GM18517 (cell line): Measurements from ENCODE around the gene CALD1.

Source experiments
- ATAC-seq: cut with Tn5 transposase; IDR thresholded peaks from one replicate; pipeline ENCODE4 v1.9.1; 2021; ENCODE audit warnings: mild to moderate bottlenecking, moderate library complexity; ENCODE audit not compliant: unreplicated experiment

The CALD1 gene

DNA sequence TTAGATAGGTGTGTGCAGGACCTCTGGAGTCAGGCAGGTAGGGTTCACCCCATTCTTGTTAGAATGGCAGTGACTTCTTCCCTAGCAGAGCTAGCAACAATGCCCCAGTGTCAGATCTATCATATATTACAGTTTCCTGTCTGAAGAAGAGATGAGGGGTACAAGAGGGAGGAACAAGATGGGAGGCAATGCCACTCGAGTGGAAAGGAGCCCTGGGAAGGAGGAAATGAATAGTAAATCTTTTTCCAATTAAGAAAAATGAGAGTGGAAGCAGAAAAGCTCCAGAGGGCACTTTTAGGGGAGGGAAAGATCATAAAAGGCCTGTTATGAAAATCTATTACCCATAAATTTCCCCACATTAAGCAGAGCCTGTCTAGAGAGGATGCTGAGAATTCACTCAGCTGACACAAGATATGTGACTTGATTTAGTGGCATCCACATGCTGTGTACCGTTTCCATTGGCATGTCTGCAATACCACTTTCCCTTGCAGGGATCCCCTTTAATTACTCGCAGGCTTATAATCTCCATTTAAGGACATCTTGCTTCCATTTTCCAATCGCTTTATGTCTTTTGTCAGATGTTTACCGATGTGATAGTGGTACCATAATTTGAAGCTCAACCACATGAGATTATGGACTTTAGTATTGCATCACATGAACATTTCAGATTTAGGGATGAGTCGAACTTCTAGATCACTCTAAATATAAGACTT lies 136.9 kb downstream of the CALD1 start:
- ATAC-seq = no peak

DNA sequence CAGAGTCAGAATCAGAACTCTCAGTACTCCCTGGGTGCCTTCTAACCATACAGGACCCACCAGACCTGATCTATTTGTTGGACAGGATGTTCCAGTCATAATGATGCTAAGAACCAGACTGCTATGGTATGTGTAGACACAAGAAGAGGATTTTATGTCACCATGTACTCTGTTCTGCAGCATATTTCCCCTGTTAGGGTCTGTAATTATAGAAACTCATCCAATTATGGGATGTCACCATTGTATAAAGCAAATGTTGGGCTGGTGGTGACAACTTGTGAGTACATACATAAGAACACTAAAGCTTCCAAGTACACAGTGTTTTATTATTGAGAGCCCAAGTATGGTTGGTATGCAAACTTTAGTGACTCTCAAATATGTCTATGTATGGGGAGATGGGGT lies 139.8 kb downstream of the CALD1 start:
- ATAC-seq = no peak

DNA sequence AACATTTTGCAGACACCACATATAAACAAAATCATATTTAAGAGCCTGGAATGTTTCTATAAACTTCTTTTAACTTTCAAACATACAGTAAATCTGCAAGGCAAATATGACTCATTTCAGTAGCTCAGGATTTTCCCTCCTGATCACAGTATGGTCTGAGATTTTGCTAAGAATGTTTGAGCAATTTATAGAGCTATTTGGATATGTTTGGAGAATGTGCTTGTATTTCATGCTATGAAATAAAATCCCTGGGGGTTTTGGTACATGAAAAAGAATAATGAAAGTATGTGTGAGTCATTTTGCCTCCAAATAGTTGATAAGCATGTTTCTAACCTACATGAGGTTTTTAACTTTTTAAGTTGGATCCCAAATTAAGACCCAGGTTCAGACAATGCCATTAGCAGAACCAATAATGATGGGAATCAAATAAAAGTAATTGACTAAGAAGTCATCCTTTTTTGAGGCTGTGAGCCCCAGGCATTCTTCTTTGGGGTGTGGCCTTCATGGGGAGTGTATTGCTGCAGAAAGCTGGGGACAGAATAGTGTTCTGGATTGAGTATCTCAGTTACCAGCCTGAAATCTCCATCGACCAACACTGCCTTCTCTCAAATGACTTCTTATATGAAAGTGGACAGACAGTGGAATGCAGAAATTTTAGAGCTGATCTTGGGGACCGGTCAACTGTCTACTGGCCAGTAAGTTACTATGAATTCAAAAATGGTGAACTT lies 140.8 kb downstream of the CALD1 start:
- ATAC-seq = no peak

DNA sequence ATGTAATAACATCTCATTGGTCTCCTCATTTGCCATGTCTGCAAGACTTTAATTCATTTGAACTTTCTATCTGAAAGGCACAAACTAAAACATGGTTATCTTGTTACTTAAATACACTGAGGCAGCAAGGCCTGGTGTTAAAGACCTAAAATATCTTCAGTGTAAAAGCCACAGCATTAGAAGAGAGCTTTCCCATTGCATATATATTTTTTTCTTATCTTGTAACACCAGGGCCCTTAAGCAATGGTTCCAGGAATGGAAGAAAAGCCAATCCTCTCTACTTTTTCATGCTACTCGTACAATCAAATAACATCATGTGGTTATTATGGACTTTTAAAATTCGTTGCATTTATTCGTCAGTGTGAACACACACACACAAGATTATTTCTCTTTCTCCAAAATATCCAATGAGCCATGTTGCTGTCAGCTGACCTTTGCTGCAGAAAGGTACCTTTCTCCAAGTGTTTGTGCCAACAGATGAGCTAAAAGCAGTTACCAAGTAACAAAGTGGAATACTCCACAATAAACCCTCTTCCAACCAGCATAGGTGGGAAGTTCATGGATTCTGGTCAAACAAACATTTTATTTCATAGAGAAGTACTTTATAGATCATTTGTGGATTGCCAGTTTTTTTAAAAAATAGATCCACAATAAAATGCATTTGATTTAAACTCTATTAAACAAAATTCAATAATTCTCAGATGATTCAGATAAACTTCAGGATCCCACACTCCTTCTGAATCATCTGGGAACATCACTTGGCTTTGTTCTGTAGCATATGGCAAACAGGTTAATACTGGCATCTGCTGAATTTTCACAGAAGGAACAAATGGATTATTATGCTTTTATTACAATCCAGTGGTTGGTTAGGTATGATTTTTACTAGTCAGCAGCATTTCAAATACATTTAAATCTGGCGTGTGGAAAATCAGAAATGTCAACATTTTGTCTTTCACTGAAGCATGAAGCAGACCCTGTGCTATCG lies 143.6 kb downstream of the CALD1 start:
- no peak for ATAC-seq

- ATAC-seq = no peak
These were observed 146.3 kb downstream of the CALD1 start for GRCh38 chr7:134925766-134926165.

DNA sequence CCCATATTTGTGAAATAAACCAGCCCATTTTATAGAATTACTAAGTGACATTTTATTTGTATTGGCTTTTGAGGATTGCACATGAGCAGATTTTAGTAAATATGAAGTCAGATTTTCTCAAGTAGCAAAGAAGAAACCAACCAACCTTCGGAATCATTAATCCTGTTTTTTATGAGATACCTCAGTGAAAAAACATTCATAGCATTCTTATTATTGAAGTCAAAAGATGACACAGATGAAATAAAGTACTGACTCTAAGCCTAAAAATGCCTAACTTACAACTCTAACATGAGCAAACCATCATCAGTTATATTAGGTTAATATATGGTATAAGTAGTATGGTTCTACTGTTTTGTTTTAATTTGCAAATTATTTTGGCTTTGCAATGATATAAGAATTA lies 147.0 kb downstream of the CALD1 start:
- ATAC-seq = no peak

DNA sequence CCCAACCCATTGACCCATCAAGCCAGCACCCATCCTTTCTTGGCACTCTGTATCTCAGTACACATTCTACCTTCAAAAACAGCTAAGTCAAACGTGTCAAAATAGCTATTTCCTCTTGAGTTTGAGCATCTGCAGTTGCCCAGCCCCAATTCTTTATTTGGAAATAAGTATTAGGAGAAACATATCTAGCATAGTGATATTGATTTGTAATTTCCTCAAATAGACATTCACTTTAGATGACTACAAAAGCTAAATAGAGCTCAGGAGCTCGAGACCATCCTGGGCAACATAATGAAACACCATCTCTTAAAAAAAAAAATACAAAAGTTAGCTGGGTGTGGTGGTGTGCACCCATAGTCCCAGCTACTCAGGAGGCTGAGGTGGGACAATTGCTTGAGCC lies 147.6 kb downstream of the CALD1 start:
- ATAC-seq = no peak

- ATAC-seq = no peak
These were observed 148.3 kb downstream of the CALD1 start for GRCh38 chr7:134927723-134928122.

- no peak for ATAC-seq
These were observed 149.1 kb downstream of the CALD1 start for GRCh38 chr7:134928554-134928953.

DNA sequence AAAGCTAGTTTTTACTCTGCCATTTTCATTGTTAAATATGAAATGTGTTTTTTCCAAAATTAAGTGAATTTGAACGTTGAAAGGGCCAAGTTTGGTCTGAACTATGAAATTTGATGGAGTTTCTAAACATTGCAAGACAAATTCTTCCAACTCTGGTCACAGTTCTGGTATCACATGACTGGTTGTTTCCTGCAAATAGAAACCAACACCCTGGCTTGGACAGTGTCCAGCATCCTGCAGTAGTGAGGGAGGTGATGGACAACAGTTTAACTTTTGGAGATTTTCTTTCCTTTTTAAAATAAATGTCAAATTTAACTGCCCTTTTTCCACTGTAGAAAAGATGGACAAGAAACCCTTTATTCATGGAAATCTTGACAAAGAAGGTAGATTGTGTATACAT lies 152.1 kb downstream of the CALD1 start:
- no peak for ATAC-seq

- peak; percentile 70 for ATAC-seq
These were observed 153.4 kb downstream of the CALD1 start for GRCh38 chr7:134932707-134933370.

GRCh38 chr7:134933460-134934068 lies 154.1 kb downstream of the CALD1 start:
- ATAC-seq = no peak

DNA sequence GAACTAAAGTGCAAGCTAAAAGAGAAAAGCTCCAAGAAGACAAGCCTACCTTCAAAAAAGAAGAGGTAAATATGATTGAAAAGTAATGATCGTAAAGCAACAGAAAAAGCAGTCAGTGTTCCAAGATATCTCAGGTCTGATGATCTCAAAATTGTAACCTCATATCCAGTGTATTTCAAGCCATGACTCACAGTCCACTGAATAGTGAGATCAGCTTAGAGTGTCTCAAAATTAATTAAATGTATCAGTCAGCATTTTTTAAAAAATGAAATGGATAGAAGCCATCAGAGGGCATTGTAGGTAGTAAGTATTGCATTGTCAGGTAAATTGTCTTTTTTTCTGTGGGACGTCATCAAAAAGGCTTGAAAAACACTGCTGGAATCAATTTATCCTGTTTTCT lies 156.3 kb downstream of the CALD1 start:
- ATAC-seq = no peak

DNA sequence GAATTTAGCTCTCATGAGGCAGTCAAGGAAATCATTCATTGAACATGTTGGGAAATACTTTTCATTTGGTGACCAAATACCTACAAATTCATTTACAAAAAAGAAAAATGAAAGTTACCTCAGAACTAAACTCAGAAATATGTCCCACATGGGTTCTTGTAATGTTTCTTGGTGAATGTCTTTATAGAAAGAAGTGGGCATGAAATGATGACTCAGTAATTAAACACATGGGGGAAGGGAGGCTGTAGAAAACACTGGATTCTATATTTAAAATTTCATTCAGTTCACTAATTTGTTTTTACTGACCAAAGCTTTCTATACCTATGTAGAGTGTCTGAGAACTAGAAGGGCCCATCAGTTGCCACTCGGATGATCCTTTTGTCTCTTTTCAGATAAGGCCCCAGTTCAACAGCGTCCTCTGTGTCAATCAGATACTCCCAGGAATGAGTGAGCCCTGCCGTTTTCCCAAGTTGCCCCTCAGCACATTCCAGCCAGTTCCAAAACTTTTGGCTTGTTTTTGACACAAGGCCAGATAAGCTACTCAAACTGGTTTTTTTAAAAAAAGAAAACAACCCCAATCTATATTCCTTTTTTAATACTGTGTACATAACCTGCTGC lies 157.6 kb downstream of the CALD1 start:
- ATAC-seq = no peak

- ATAC-seq = no peak
These were observed 158.7 kb downstream of the CALD1 start for GRCh38 chr7:134938141-134938540.

- no peak for ATAC-seq
These were observed 159.7 kb downstream of the CALD1 start for GRCh38 chr7:134939136-134939535.

DNA sequence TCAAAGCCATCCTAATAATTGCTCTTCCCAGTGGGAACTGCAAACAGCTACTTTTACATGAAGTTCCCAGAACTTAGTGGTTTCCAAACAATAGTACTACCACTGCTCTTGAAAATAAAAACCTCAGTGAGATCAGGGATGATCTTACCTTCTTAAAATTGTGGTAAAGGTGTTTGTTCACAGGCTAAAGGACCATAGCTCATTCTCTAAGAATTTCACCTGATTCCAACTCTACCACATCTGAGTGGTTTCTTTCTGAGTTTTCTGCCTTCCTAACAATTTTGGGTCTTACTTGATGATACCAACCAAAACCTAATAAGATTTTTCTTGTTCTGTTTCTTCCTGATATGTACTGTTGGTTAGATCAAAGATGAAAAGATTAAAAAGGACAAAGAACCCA lies 161.3 kb downstream of the CALD1 start:
- no peak for ATAC-seq

GRCh38 chr7:134941185-134941900 lies 161.9 kb downstream of the CALD1 start:
- no peak for ATAC-seq

GRCh38 chr7:134941952-134942351 lies 162.5 kb downstream of the CALD1 start:
- ATAC-seq = no peak
